Ectodermal cell (in vitro differentiated cells): ENCODE measurements around the gene PALS2. TPM values are rescaled to one million over a fixed set of nuclear protein-coding genes. Genes with fewer than 3 reads are reported as not detected.
A peak's percentile ranks its signal among the peaks of the same experiment; 100 is the strongest.

Source experiments
- H3K27ac ChIP-seq: 2 replicates; pipeline ENCODE4 v1.7.0; 2013; ENCODE audit warnings: mild to moderate bottlenecking, low read depth, low read length; ENCODE audit not compliant: insufficient read depth, poor library complexity, severe bottlenecking
- H3K27me3 ChIP-seq: 2 replicates; pipeline ENCODE4 v1.7.0; 2013; ENCODE audit warnings: mild to moderate bottlenecking, low read length; ENCODE audit not compliant: insufficient read depth, control insufficient read depth, poor library complexity, severe bottlenecking
- H3K36me3 ChIP-seq: one replicate; pipeline ENCODE4 v1.7.0; 2013; ENCODE audit warnings: low read length; ENCODE audit not compliant: control insufficient read depth, insufficient read depth
- H3K4me1 ChIP-seq: one replicate; pipeline ENCODE4 v1.7.0; 2013; ENCODE audit warnings: low read length; ENCODE audit not compliant: control insufficient read depth, insufficient read depth
- H3K4me3 ChIP-seq: 2 replicates; pipeline ENCODE4 v1.7.0; 2013; ENCODE audit warnings: low read depth, low read length, control low read depth; ENCODE audit not compliant: insufficient read depth
- H3K9me3 ChIP-seq: 2 replicates; pipeline ENCODE4 v1.7.0; 2013; ENCODE audit warnings: mild to moderate bottlenecking, low read length, moderate library complexity; ENCODE audit not compliant: control insufficient read depth
- WGBS, 2 experiments: methylation state at CpG; one replicate each; pipeline ENCODE4 v1.1.7; 2013; ENCODE audit warnings: missing lambda C conversion rate in 2 of 2; 5-methylcytosine and 5-hydroxymethylcytosine counted together
- polyA plus RNA-seq, 4 experiments: library from polyadenylated mRNA; stranded (reverse); fragments of 50-300 nt; gene quantifications; one replicate each; pipeline ENCODE4 v1.2.3, GENCODE V29; 2013

PALS2 gene
- polyA plus RNA-seq (2013, experiment 1 of 4): 43.4 TPM
- 28.6 TPM for polyA plus RNA-seq (2013, experiment 2 of 4)
- 27.4 TPM for polyA plus RNA-seq (2013, experiment 3 of 4)
- 24.6 TPM for polyA plus RNA-seq (2013, experiment 4 of 4)

- Histone ChIP-seq H3K27ac (peak within 1 kb of the TSS; percentile 79), H3K4me3 (peak within 1 kb of the TSS; percentile 78), H3K9me3 (no peaks in the 10 kb centered on the region), H3K4me1 (peaks cover 5% of the 10 kb centered on the region), H3K27me3 (peaks cover 3% of the 10 kb centered on the region), H3K36me3 (no peaks in the 10 kb centered on the region)
- 1% methylated on average over 61 to 62 of the region's 69 CpGs for WGBS, 2 experiments
These were observed at the start of gene PALS2 for GRCh38 chr7:24572997-24573553. PALS2 (plus strand) TSS chr7:24573452; CDS start chr7:24623668, 50,216 bp downstream.

- 91 to 96% methylated on average over 3 to 4 of the region's 4 CpGs for WGBS, 2 experiments
These were observed 42.0 kb upstream of the PALS2 start for GRCh38 chr7:24531255-24531654.

GRCh38 chr7:24536682-24537081, 36.6 kb upstream of the PALS2 start:
- Histone ChIP-seq H3K27me3 (no peaks in the 10 kb centered on the region), H3K27ac (no peak overlapping the region), H3K4me3 (no peak overlapping the region), H3K4me1 (no peaks in the 10 kb centered on the region), H3K9me3 (no peaks in the 10 kb centered on the region), H3K36me3 (no peaks in the 10 kb centered on the region)
- 72 to 82% methylated on average over 1 to 2 of the region's 2 CpGs for WGBS, 2 experiments

More at GRCh38 chr7:24531255-24531654, 42.0 kb upstream of the PALS2 start:
- Histone ChIP-seq H3K9me3 (no peaks in the 10 kb centered on the region), H3K27me3 (no peaks in the 10 kb centered on the region), H3K27ac (no peak overlapping the region), H3K4me1 (no peaks in the 10 kb centered on the region), H3K4me3 (no peak overlapping the region), H3K36me3 (no peaks in the 10 kb centered on the region)

- H3K4me1 ChIP-seq: no peaks in the 10 kb centered on the region
- WGBS, 2 experiments: 91 to 94% methylated on average over 6 of the region's 7 CpGs
- H3K27ac ChIP-seq: no peak overlapping the region
- H3K36me3 ChIP-seq: no peaks in the 10 kb centered on the region
- no peaks in the 10 kb centered on the region for H3K27me3 ChIP-seq
- H3K4me3 ChIP-seq: no peak overlapping the region
- no peaks in the 10 kb centered on the region for H3K9me3 ChIP-seq
These were observed 32.3 kb upstream of the PALS2 start for GRCh38 chr7:24540956-24541355.

GRCh38 chr7:24545215-24545614, 28.0 kb upstream of the PALS2 start:
- Histone ChIP-seq H3K27ac (no peak overlapping the region), H3K4me1 (no peaks in the 10 kb centered on the region), H3K9me3 (no peaks in the 10 kb centered on the region), H3K4me3 (no peak overlapping the region), H3K36me3 (no peaks in the 10 kb centered on the region), H3K27me3 (no peaks in the 10 kb centered on the region)

- Histone ChIP-seq H3K4me1 (no peaks in the 10 kb centered on the region), H3K9me3 (no peaks in the 10 kb centered on the region), H3K4me3 (no peak overlapping the region), H3K27ac (no peak overlapping the region), H3K27me3 (no peaks in the 10 kb centered on the region), H3K36me3 (no peaks in the 10 kb centered on the region)
These were observed 24.9 kb upstream of the PALS2 start for GRCh38 chr7:24548390-24548789.

GRCh38 chr7:24549991-24550390, 23.3 kb upstream of the PALS2 start:
- Histone ChIP-seq H3K4me3 (no peak overlapping the region), H3K4me1 (no peaks in the 10 kb centered on the region), H3K36me3 (no peaks in the 10 kb centered on the region), H3K27ac (no peak overlapping the region), H3K9me3 (no peaks in the 10 kb centered on the region), H3K27me3 (no peaks in the 10 kb centered on the region)
- 73 to 75% methylated on average over 3 to 4 of the region's 4 CpGs for WGBS, 2 experiments

GRCh38 chr7:24555184-24555583, 18.1 kb upstream of the PALS2 start:
- no peaks in the 10 kb centered on the region for H3K9me3 ChIP-seq
- no peaks in the 10 kb centered on the region for H3K27me3 ChIP-seq
- H3K36me3 ChIP-seq: no peaks in the 10 kb centered on the region
- no peak overlapping the region for H3K4me3 ChIP-seq
- no peaks in the 10 kb centered on the region for H3K4me1 ChIP-seq
- no peak overlapping the region for H3K27ac ChIP-seq

- no peaks in the 10 kb centered on the region for H3K36me3 ChIP-seq
These were observed 17.5 kb upstream of the PALS2 start for GRCh38 chr7:24555719-24556118.

GRCh38 chr7:24560772-24561171, 12.5 kb upstream of the PALS2 start:
- Histone ChIP-seq H3K9me3 (no peaks in the 10 kb centered on the region), H3K27me3 (no peaks in the 10 kb centered on the region), H3K4me1 (no peaks in the 10 kb centered on the region), H3K36me3 (no peaks in the 10 kb centered on the region), H3K4me3 (no peak overlapping the region), H3K27ac (no peak overlapping the region)
- 89 to 97% methylated on average over 2 to 3 of the region's 3 CpGs for WGBS, 2 experiments

More at GRCh38 chr7:24555719-24556118, 17.5 kb upstream of the PALS2 start:
- Histone ChIP-seq H3K4me3 (no peak overlapping the region), H3K27ac (no peak overlapping the region), H3K4me1 (no peaks in the 10 kb centered on the region), H3K9me3 (no peaks in the 10 kb centered on the region), H3K27me3 (no peaks in the 10 kb centered on the region)
- 94 to 97% methylated on average over 5 of the region's 5 CpGs for WGBS, 2 experiments

- Histone ChIP-seq H3K27me3 (no peaks in the 10 kb centered on the region), H3K36me3 (no peaks in the 10 kb centered on the region), H3K4me3 (no peak overlapping the region), H3K9me3 (no peaks in the 10 kb centered on the region), H3K4me1 (no peaks in the 10 kb centered on the region), H3K27ac (no peak overlapping the region)
- 93 to 100% methylated on average over 2 of the region's 2 CpGs for WGBS, 2 experiments
These were observed 7.0 kb upstream of the PALS2 start for GRCh38 chr7:24566274-24566673.
